VCaP (cell line): ENCODE measurements around the gene RUNX2.

ENCODE experiments used
- H3K27ac ChIP-seq: fragments of 450-650 bp; 2 replicates; pipeline ENCODE4 v1.5.1; 2017
- CTCF ChIP-seq: fragments of 450-650 bp; conservative IDR thresholded peaks from 2 replicates; pipeline ENCODE4 v1.5.1; 2017; ENCODE audit warnings: mild to moderate bottlenecking, moderate library complexity

Gene RUNX2

GRCh38 chr6:45653117-45653883 lies 325.2 kb downstream of the RUNX2 start:
- TF ChIP-seq CTCF, result no peak
- no peak overlapping the region for H3K27ac ChIP-seq

- no peak for TF ChIP-seq CTCF
- no peak overlapping the region for H3K27ac ChIP-seq
Measured at GRCh38 chr6:45654673-45655072, 326.5 kb downstream of the RUNX2 start.

GRCh38 chr6:45655745-45656476 lies 327.8 kb downstream of the RUNX2 start:
- no peak overlapping the region for H3K27ac ChIP-seq
- no peak for TF ChIP-seq CTCF

- no peak overlapping the region for H3K27ac ChIP-seq
- no peak for TF ChIP-seq CTCF
Measured at GRCh38 chr6:45657226-45657625, 329.1 kb downstream of the RUNX2 start.

GRCh38 chr6:45658400-45658799 lies 330.3 kb downstream of the RUNX2 start:
- TF ChIP-seq CTCF, result no peak
- H3K27ac ChIP-seq, result no peak overlapping the region

- no peak overlapping the region for H3K27ac ChIP-seq
Measured at GRCh38 chr6:45658958-45659357, 330.8 kb downstream of the RUNX2 start.

More at GRCh38 chr6:45658958-45659357, 330.8 kb downstream of the RUNX2 start:
- TF ChIP-seq CTCF, result no peak
